Measurements from ENCODE around the gene RNU1-4. TPM values are rescaled to one million over a fixed set of nuclear protein-coding genes. Genes with fewer than 3 reads are reported as not detected.
"Not testable (repeated sequence)": the region's sequence is repeated elsewhere in the genome, so short reads cannot be mapped to it uniquely, and the experiment has no call there.

Gene RNU1-4
- polyA plus RNA-seq, 1 donor from 2014 or later = not detected

- H4K20me1 ChIP-seq (ENCODE audit: insufficient read depth); H3K9me2 ChIP-seq (ENCODE audit: insufficient read depth, low read length); H3K4me2 ChIP-seq (ENCODE audit: low read length); H3F3A ChIP-seq (ENCODE audit: insufficient read depth, low read length, poor library complexity, severe bottlenecking); H2AFZ ChIP-seq (ENCODE audit: low read depth, low read length); H3K4me3 ChIP-seq (ENCODE audit: low read length); H3K79me2 ChIP-seq (replicated peaks; ENCODE audit: insufficient read depth, low read length); H3K27ac ChIP-seq (ENCODE audit: low read length); H3K27me3 ChIP-seq (ENCODE audit: insufficient read depth, low read depth, low read length); H3K9me3 ChIP-seq (ENCODE audit: low read length); H3K9ac ChIP-seq (ENCODE audit: low read length); H3K36me3 ChIP-seq (ENCODE audit: insufficient read depth, low read length): not testable (repeated sequence)
Measured at GRCh38 chr1:16786362-16786761, 46.0 kb downstream of the RNU1-4 start.

GRCh38 chr1:16787175-16787574, 46.9 kb downstream of the RNU1-4 start:
- not testable (repeated sequence) for H2AFZ ChIP-seq (ENCODE audit: low read depth, low read length); H3K9me3 ChIP-seq (ENCODE audit: low read length); H3K9me2 ChIP-seq (ENCODE audit: insufficient read depth, low read length); H3K27ac ChIP-seq (ENCODE audit: low read length); H3K4me2 ChIP-seq (ENCODE audit: low read length); H4K20me1 ChIP-seq (ENCODE audit: insufficient read depth); H3K79me2 ChIP-seq (replicated peaks; ENCODE audit: insufficient read depth, low read length); H3F3A ChIP-seq (ENCODE audit: insufficient read depth, low read length, poor library complexity, severe bottlenecking); H3K9ac ChIP-seq (ENCODE audit: low read length); H3K36me3 ChIP-seq (ENCODE audit: insufficient read depth, low read length); H3K27me3 ChIP-seq (ENCODE audit: insufficient read depth, low read depth, low read length); H3K4me3 ChIP-seq (ENCODE audit: low read length)

- not testable (repeated sequence) for H3K9me2 ChIP-seq (ENCODE audit: insufficient read depth, low read length); H3F3A ChIP-seq (ENCODE audit: insufficient read depth, low read length, poor library complexity, severe bottlenecking); H3K4me2 ChIP-seq (ENCODE audit: low read length); H2AFZ ChIP-seq (ENCODE audit: low read depth, low read length); H3K27me3 ChIP-seq (ENCODE audit: insufficient read depth, low read depth, low read length); H3K9me3 ChIP-seq (ENCODE audit: low read length); H3K4me3 ChIP-seq (ENCODE audit: low read length); H3K27ac ChIP-seq (ENCODE audit: low read length); H3K79me2 ChIP-seq (replicated peaks; ENCODE audit: insufficient read depth, low read length); H4K20me1 ChIP-seq (ENCODE audit: insufficient read depth); H3K36me3 ChIP-seq (ENCODE audit: insufficient read depth, low read length); H3K9ac ChIP-seq (ENCODE audit: low read length)
Measured at GRCh38 chr1:16787711-16788110, 47.4 kb downstream of the RNU1-4 start.

Small RNAs within 50 kb of the gene (small RNA-seq; reads per million reads assigned to genes)
- 0 reads per million in 3 experiments for gene RNU1-4

Other genes with a start within 250 kb of the RNU1-4 start
- under 0.01 TPM in 1 of 2 replicates, not detected in the other for gene RNU1-1, start 226.2 kb upstream of the RNU1-4 start, polyA plus RNA-seq
- gene NBPF1, start 127.0 kb upstream of the RNU1-4 start, polyA plus RNA-seq = 78.0 and 95.8 TPM in 2 replicates
- under 0.01 TPM in 1 of 2 replicates, not detected in the other for gene RNU1-3, start 73.6 kb upstream of the RNU1-4 start, polyA plus RNA-seq
- under 0.01 TPM in 1 of 2 replicates, not detected in the other for gene RNU1-2, start 155.5 kb downstream of the RNU1-4 start, polyA plus RNA-seq
- 23.6 and 26.3 TPM in 2 replicates for gene CROCC, start 181.4 kb downstream of the RNU1-4 start, polyA plus RNA-seq
- 68.4 and 80.8 TPM in 2 replicates for gene MFAP2, start 240.1 kb downstream of the RNU1-4 start, polyA plus RNA-seq